Measurements from ENCODE around the gene SLC5A10. TPM values are rescaled to one million over a fixed set of nuclear protein-coding genes. Genes with fewer than 3 reads are reported as not detected.
"Not testable (repeated sequence)": the region's sequence is repeated elsewhere in the genome, so short reads cannot be mapped to it uniquely, and the experiment has no call there.

The SLC5A10 gene
- polyA plus RNA-seq, 10 donors: 0.08 to 0.29 (median 0.19) TPM; not detected in 2

- DNase-seq: no peak
These were observed 5.4 kb upstream of the SLC5A10 start for GRCh38 chr17:18946536-18946935.

- no peak for DNase-seq
These were observed 4.1 kb upstream of the SLC5A10 start for GRCh38 chr17:18947866-18948265.

GRCh38 chr17:18948476-18949006 is 3.4 kb upstream of the SLC5A10 start:
- DNase-seq: no peak

GRCh38 chr17:18949566-18949965 is 2.4 kb upstream of the SLC5A10 start:
- DNase-seq: no peak

- no peak for DNase-seq
These were observed 1.6 kb upstream of the SLC5A10 start for GRCh38 chr17:18950346-18950745.

GRCh38 chr17:18950944-18951905 is 740 bp upstream of the SLC5A10 start:
- DNase-seq: no peak

GRCh38 chr17:18953231-18953728 is 1.3 kb downstream of the SLC5A10 start:
- DNase-seq: no peak

- DNase-seq: no peak
These were observed 2.4 kb downstream of the SLC5A10 start for GRCh38 chr17:18954321-18954720.

GRCh38 chr17:18955009-18955408 is 3.0 kb downstream of the SLC5A10 start:
- DNase-seq: no peak

- DNase-seq: not testable (repeated sequence)
These were observed 4.1 kb downstream of the SLC5A10 start for GRCh38 chr17:18956021-18956420.

GRCh38 chr17:18956581-18956980 is 4.6 kb downstream of the SLC5A10 start:
- no peak for DNase-seq

- no peak for DNase-seq
These were observed 5.9 kb downstream of the SLC5A10 start for GRCh38 chr17:18957831-18958230.

- no peak for DNase-seq
These were observed 6.6 kb downstream of the SLC5A10 start for GRCh38 chr17:18958611-18959010.

- DNase-seq: no peak
These were observed 7.3 kb downstream of the SLC5A10 start for GRCh38 chr17:18959071-18959844.

GRCh38 chr17:18959845-18960240 is 7.9 kb downstream of the SLC5A10 start:
- no peak for DNase-seq

GRCh38 chr17:18960241-18960665 is 8.3 kb downstream of the SLC5A10 start:
- no peak for DNase-seq

- DNase-seq: peak; percentile 41 to 77 (median 73)
These were observed 9.0 kb downstream of the SLC5A10 start for GRCh38 chr17:18960803-18961511.

GRCh38 chr17:18961634-18962493 is 9.9 kb downstream of the SLC5A10 start:
- DNase-seq: no peak

- no peak for DNase-seq
These were observed 10.5 kb downstream of the SLC5A10 start for GRCh38 chr17:18962494-18962815.

- no peak for DNase-seq
These were observed 11.4 kb downstream of the SLC5A10 start for GRCh38 chr17:18963126-18964017.
